ENCODE results near the gene LMAN1L. TPM values are rescaled to one million over a fixed set of nuclear protein-coding genes. Genes with fewer than 3 reads are reported as not detected.

Gene LMAN1L
- total and polyA plus RNA-seq, 2 of the 4 experiments (the other 2 are of a cell fraction) = not detected

DNA sequence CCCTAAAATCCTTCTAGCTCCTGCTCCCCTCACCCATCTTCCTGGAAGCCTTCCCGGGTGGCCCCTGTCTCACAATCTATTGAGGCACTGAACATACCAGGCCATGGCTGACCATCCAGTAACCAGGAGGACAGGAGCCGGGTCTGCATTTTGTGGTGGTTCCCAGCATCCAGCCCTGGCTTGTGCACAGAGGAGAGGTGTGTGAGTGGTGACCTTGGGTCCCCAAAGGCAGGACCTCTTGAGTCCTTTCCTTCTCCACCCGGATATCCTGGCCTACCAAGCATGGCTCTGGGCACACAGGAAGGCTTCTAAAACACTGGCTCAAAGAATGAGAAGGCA lies 22.9 kb upstream of the LMAN1L start:
- Histone ChIP-seq H2BK120ac (ENCODE audit: low read depth, low read length) (no peak overlapping the region), H3K18ac (ENCODE audit: low read depth, low read length) (no peak overlapping the region), H3K36me3 (ENCODE audit: control insufficient read depth, insufficient read depth, low read length) (peaks cover 2% of the 10 kb centered on the region; the same call in 1 of the 2 replicates), H3K4me3 (ENCODE audit: insufficient read depth, low read depth, low read length) (no peak overlapping the region), H3K14ac (replicated peaks; ENCODE audit: low read depth, low read length) (peak overlapping the region; percentile 58), H3K27me3 (ENCODE audit: control insufficient read depth, insufficient read depth, low read length) (no peaks in the 10 kb centered on the region), H4K91ac (ENCODE audit: insufficient read depth, low read depth, low read length) (0 out of 2 replicates have a peak overlapping the region, but pooled peaks have one; percentile 13), H4K8ac (ENCODE audit: low read depth in 2 of 2, low read length in 2 of 2) (peak overlapping the region; percentile 28 to 29; a peak in 1 of 4 replicates), H4K20me1 (ENCODE audit: insufficient read depth, low read length) (peaks cover 89% of the 10 kb centered on the region), H3K56ac (ENCODE audit: extremely low read depth, insufficient read depth, low read length) (no peak overlapping the region), H4K5ac (ENCODE audit: low read depth, low read length) (no peak overlapping the region), H3K79me1 (ENCODE audit: low read depth in 1 of 2, low read length in 2 of 2) (peaks cover 19 to 89% of the 10 kb centered on the region in 2 experiments), H3K4me2 (ENCODE audit: low read depth, low read length) (peak overlapping the region; percentile 6; the same call in 1 of the 2 replicates), H3K9me3 (ENCODE audit: control insufficient read depth, insufficient read depth, low read length) (no peaks in the 10 kb centered on the region), H2AFZ (replicated peaks; ENCODE audit: low read length, poor library complexity) (peak overlapping the region; percentile 39), H3K4ac (ENCODE audit: low read depth, low read length) (peak overlapping the region; percentile 51), H2BK20ac (ENCODE audit: low read depth, low read length) (no peak overlapping the region), H2BK15ac (ENCODE audit: low read depth, low read length) (no peak overlapping the region; the same call in 2 of the 3 replicates), H2AK9ac (replicated peaks; ENCODE audit: low read depth, low read length, poor library complexity) (peak overlapping the region; percentile 53), H3K9ac (ENCODE audit: low read depth, low read length) (peak overlapping the region; percentile 4), H3K27ac (ENCODE audit: insufficient read depth, low read length) (peak overlapping the region; percentile 18), H2BK5ac (ENCODE audit: low read depth, low read length, poor library complexity, severe bottlenecking) (peak overlapping the region; percentile 30), H3K9me1 (ENCODE audit: insufficient read depth, low read length) (peaks cover 45% of the 10 kb centered on the region), H3K4me1 (ENCODE audit: control insufficient read depth, insufficient read depth, low read length) (peaks cover 24% of the 10 kb centered on the region), H2AK5ac (ENCODE audit: low read depth, low read length) (peak overlapping the region; percentile 61; the same call in 1 of the 2 replicates), H3K23ac (ENCODE audit: low read depth, low read length) (peak overlapping the region; percentile 41)
- ChIA-PET POLR2A (ENCODE audit: unreplicated experiment) (no interaction called here), CTCF (no interaction called here)
- ATAC-seq (ENCODE audit: low read depth) (no peak), DNase-seq (no peak)
- no peak for TF ChIP-seq RCOR1 (IDR thresholded peaks at IDR 0.05; ENCODE audit: insufficient replicate concordance, low read length)
- TF ChIP-seq, protein P1, sequence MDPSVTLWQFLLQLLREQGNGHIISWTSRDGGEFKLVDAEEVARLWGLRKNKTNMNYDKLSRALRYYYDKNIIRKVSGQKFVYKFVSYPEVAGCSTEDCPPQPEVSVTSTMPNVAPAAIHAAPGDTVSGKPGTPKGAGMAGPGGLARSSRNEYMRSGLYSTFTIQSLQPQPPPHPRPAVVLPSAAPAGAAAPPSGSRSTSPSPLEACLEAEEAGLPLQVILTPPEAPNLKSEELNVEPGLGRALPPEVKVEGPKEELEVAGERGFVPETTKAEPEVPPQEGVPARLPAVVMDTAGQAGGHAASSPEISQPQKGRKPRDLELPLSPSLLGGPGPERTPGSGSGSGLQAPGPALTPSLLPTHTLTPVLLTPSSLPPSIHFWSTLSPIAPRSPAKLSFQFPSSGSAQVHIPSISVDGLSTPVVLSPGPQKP (IDR thresholded peaks at IDR 0.05; ENCODE audit: borderline replicate concordance, low read depth, low read length) = no peak
- no peak for TF ChIP-seq MXI1 (IDR thresholded peaks at IDR 0.05; ENCODE audit: borderline replicate concordance, low read depth, low read length)
- no peak for TF ChIP-seq BHLHE40 (IDR thresholded peaks at IDR 0.05; ENCODE audit: low read depth, low read length)
- no peak for TF ChIP-seq RFX5 (IDR thresholded peaks at IDR 0.05; ENCODE audit: low read depth, low read length)
- TF ChIP-seq CEBPB (IDR thresholded peaks at IDR 0.05; ENCODE audit: low read depth, low read length) = no peak
- TF ChIP-seq MAFK (IDR thresholded peaks at IDR 0.05; ENCODE audit: low read depth, low read length) = no peak
- TF ChIP-seq MAZ (IDR thresholded peaks at IDR 0.05; ENCODE audit: borderline replicate concordance, low read depth, low read length) = no peak
- TF ChIP-seq POLR2A (IDR thresholded peaks at IDR 0.05; ENCODE audit: low read depth, low read length) = no peak
- TF ChIP-seq CHD1 (IDR thresholded peaks at IDR 0.05; ENCODE audit: low read depth, low read length) = no peak
- TF ChIP-seq NFE2L2 (IDR thresholded peaks at IDR 0.05; ENCODE audit: low read depth, low read length) = no peak
- TF ChIP-seq SMC3 (IDR thresholded peaks at IDR 0.05; ENCODE audit: low read depth, low read length) = no peak
- TF ChIP-seq FOS (IDR thresholded peaks at IDR 0.05; ENCODE audit: low read depth, low read length) = no peak
- TF ChIP-seq, protein P2, sequence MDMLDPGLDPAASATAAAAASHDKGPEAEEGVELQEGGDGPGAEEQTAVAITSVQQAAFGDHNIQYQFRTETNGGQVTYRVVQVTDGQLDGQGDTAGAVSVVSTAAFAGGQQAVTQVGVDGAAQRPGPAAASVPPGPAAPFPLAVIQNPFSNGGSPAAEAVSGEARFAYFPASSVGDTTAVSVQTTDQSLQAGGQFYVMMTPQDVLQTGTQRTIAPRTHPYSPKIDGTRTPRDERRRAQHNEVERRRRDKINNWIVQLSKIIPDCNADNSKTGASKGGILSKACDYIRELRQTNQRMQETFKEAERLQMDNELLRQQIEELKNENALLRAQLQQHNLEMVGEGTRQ (IDR thresholded peaks at IDR 0.05; ENCODE audit: low read depth, low read length) = no peak
- no peak for TF ChIP-seq RAD21 (IDR thresholded peaks at IDR 0.05; ENCODE audit: low read length)
- TF ChIP-seq, protein P3, sequence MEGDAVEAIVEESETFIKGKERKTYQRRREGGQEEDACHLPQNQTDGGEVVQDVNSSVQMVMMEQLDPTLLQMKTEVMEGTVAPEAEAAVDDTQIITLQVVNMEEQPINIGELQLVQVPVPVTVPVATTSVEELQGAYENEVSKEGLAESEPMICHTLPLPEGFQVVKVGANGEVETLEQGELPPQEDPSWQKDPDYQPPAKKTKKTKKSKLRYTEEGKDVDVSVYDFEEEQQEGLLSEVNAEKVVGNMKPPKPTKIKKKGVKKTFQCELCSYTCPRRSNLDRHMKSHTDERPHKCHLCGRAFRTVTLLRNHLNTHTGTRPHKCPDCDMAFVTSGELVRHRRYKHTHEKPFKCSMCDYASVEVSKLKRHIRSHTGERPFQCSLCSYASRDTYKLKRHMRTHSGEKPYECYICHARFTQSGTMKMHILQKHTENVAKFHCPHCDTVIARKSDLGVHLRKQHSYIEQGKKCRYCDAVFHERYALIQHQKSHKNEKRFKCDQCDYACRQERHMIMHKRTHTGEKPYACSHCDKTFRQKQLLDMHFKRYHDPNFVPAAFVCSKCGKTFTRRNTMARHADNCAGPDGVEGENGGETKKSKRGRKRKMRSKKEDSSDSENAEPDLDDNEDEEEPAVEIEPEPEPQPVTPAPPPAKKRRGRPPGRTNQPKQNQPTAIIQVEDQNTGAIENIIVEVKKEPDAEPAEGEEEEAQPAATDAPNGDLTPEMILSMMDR (conservative IDR thresholded peaks at IDR 0.05; ENCODE audit: low read depth, low read length) = no peak
- no CpG with 5 or more reads among the region's 3 CpGs for WGBS, 2 experiments (ENCODE audit: extremely low coverage in 2 of 2, insufficient read length in 1 of 2)
- dilution Hi-C loops (cut with HindIII; ENCODE audit: low sequenced_read_pairs, unreplicated experiment) (no loop called here), intact Hi-C loops (cut with micrococcal nuclease) (no loop called here), in situ Hi-C loops (cut with MboI; ENCODE audit: low sequenced_read_pairs) (no loop called here)
- BruUV-seq (replicated peaks) = no TSS peak

All from IMR-90 (cell line).